Kidney capillary endothelial cell (primary cell): ENCODE data around the gene ESAM.

Source experiments
- DNase-seq: peaks from one replicate; pipeline ENCODE4 v3.0.0-alpha.2; 2018; ENCODE audit warnings: low spot score

ESAM gene

GRCh38 chr11:124729571-124729970 is 32.5 kb downstream of the ESAM start:
- no peak for DNase-seq

GRCh38 chr11:124728134-124728533 is 34.0 kb downstream of the ESAM start:
- no peak for DNase-seq

- DNase-seq = no peak
Observed at GRCh38 chr11:124727474-124727873, 34.6 kb downstream of the ESAM start.

- DNase-seq = peak; percentile 83
Observed at GRCh38 chr11:124725719-124726105, 36.4 kb downstream of the ESAM start.

GRCh38 chr11:124724979-124725718 is 36.9 kb downstream of the ESAM start:
- peak; percentile 76 for DNase-seq

GRCh38 chr11:124722176-124722575 is 39.9 kb downstream of the ESAM start:
- no peak for DNase-seq

GRCh38 chr11:124719534-124719933 is 42.6 kb downstream of the ESAM start:
- DNase-seq = no peak

- DNase-seq = no peak
Observed at GRCh38 chr11:124718801-124719200, 43.3 kb downstream of the ESAM start.

- DNase-seq = peak; percentile 40
Observed at GRCh38 chr11:124717786-124718651, 44.1 kb downstream of the ESAM start.

- peak; percentile 42 for DNase-seq
Observed at GRCh38 chr11:124717421-124717785, 44.7 kb downstream of the ESAM start.

GRCh38 chr11:124716591-124716990 is 45.5 kb downstream of the ESAM start:
- peak; percentile 70 for DNase-seq

GRCh38 chr11:124712392-124712791 is 49.7 kb downstream of the ESAM start:
- no peak for DNase-seq

- no peak for DNase-seq
Observed at GRCh38 chr11:124707829-124708228, 54.3 kb downstream of the ESAM start.
